DLD1 (cell line): ENCODE results near the gene FBXL22.

Experiments
- in situ Hi-C: cut with HindIII; loops from 2 replicates; pipeline ENCODE4 v1.10.0; 2017; ENCODE audit warnings: low sequenced_read_pairs

The FBXL22 gene

GRCh38 chr15:63597038-63597790 is at the start of gene FBXL22:
FBXL22 (plus strand) TSS chr15:63597387; CDS start chr15:63597393, 6 bp downstream.
- in situ Hi-C loops, result no loop called here

GRCh38 chr15:63551400-63551799 is 45.8 kb upstream of the FBXL22 start:
- in situ Hi-C loops, result no loop called here

- in situ Hi-C loops, result no loop called here
Observed at GRCh38 chr15:63553388-63553791, 43.8 kb upstream of the FBXL22 start.

GRCh38 chr15:63554337-63554927 is 42.8 kb upstream of the FBXL22 start:
- in situ Hi-C loops, result no loop called here

- in situ Hi-C loops, result no loop called here
Observed at GRCh38 chr15:63555507-63555906, 41.7 kb upstream of the FBXL22 start.

GRCh38 chr15:63556246-63556645 is 40.9 kb upstream of the FBXL22 start:
- in situ Hi-C loops, result no loop called here

GRCh38 chr15:63556736-63557135 is 40.5 kb upstream of the FBXL22 start:
- in situ Hi-C loops, result no loop called here

- in situ Hi-C loops, result no loop called here
Observed at GRCh38 chr15:63559753-63560152, 37.4 kb upstream of the FBXL22 start.

GRCh38 chr15:63560741-63561448 is 36.3 kb upstream of the FBXL22 start:
- in situ Hi-C loops, result no loop called here

- in situ Hi-C loops, result no loop called here
Observed at GRCh38 chr15:63564093-63564492, 33.1 kb upstream of the FBXL22 start.

GRCh38 chr15:63565536-63566186 is 31.5 kb upstream of the FBXL22 start:
- in situ Hi-C loops, result no loop called here

GRCh38 chr15:63572749-63573464 is 24.3 kb upstream of the FBXL22 start:
- in situ Hi-C loops, result no loop called here

- in situ Hi-C loops, result no loop called here
Observed at GRCh38 chr15:63573533-63573932, 23.7 kb upstream of the FBXL22 start.

GRCh38 chr15:63575312-63575711 is 21.9 kb upstream of the FBXL22 start:
- in situ Hi-C loops, result no loop called here

- in situ Hi-C loops, result no loop called here
Observed at GRCh38 chr15:63576441-63576840, 20.7 kb upstream of the FBXL22 start.

- in situ Hi-C loops, result no loop called here
Observed at GRCh38 chr15:63582179-63582578, 15.0 kb upstream of the FBXL22 start.

- in situ Hi-C loops, result no loop called here
Observed at GRCh38 chr15:63582718-63583426, 14.3 kb upstream of the FBXL22 start.

- in situ Hi-C loops, result no loop called here
Observed at GRCh38 chr15:63586790-63587189, 10.4 kb upstream of the FBXL22 start.

- in situ Hi-C loops, result no loop called here
Observed at GRCh38 chr15:63587527-63587926, 9.7 kb upstream of the FBXL22 start.

GRCh38 chr15:63588826-63589225 is 8.4 kb upstream of the FBXL22 start:
- in situ Hi-C loops, result no loop called here
